Activated CD8-positive, alpha-beta T cell treated with anti-CD3 and anti-CD28 coated beads for 36 hours (primary cell): Measurements from ENCODE around the gene ASAP3. TPM values are rescaled to one million over a fixed set of nuclear protein-coding genes. Genes with fewer than 3 reads are reported as not detected.

Experiments used
- ATAC-seq: fragments of 200-7000 bp; cut with Tn5 transposase; one replicate; pipeline ENCODE4 v1.10.0; 2021; ENCODE audit warnings: mild to moderate bottlenecking, moderate library complexity
- CTCF ChIA-PET: fragments of 350-600 bp; sonication (Branson Sonifier 250); formaldehyde crosslinking; loops from one replicate; lab custom pipeline; 2021; ENCODE audit warnings: antibody characterized with exemption; lab: Charles Lee
- POLR2A ChIA-PET: fragments of 350-600 bp; sonication (Branson Sonifier 250); formaldehyde crosslinking; loops from one replicate; lab custom pipeline; 2021; ENCODE audit warnings: antibody characterized with exemption; lab: Charles Lee
- DNase-seq: peaks from one replicate; pipeline ENCODE4 v3.0.0-alpha.2; 2020
- H3K27ac Mint-ChIP-seq: one replicate; pipeline ENCODE4 v1.8.0; 2021; ENCODE audit warnings: mild to moderate bottlenecking, mixed read lengths
- H3K27me3 Mint-ChIP-seq: one replicate; pipeline ENCODE4 v1.8.0; 2021; ENCODE audit warnings: mixed read lengths
- H3K36me3 Mint-ChIP-seq: one replicate; pipeline ENCODE4 v1.8.0; 2021; ENCODE audit warnings: low read depth, mixed read lengths
- H3K4me1 Mint-ChIP-seq: one replicate; pipeline ENCODE4 v1.8.0; 2021; ENCODE audit warnings: low read depth, mixed read lengths
- H3K4me3 Mint-ChIP-seq: one replicate; pipeline ENCODE4 v1.8.0; 2021; ENCODE audit warnings: mild to moderate bottlenecking, moderate library complexity, mixed read lengths
- H3K9me3 Mint-ChIP-seq: one replicate; pipeline ENCODE4 v1.8.0; 2021; ENCODE audit warnings: mixed read lengths
- intact Hi-C: fragments of 100-400 bp; cut with micrococcal nuclease; formaldehyde crosslinking; loops from one replicate; pipeline ENCODE4 v1.10.0; 2022
- total RNA-seq, 2 experiments: library from RNA; stranded (reverse); gene quantifications; one replicate each; pipeline ENCODE4 v1.2.3, GENCODE V29; 2021
- TF ChIP-seq, protein P1 (sequence below): fragments of 200-600 bp; IDR thresholded peaks from one replicate; pipeline ENCODE4 v1.8.0; 2022; ENCODE audit warnings: antibody characterized with exemption, mild to moderate bottlenecking

The ASAP3 gene
- total RNA-seq, 2 experiments from 2014 or later, result 0.29 to 0.74 TPM

GRCh38 chr1:23392125-23392855 lies 91.7 kb downstream of the ASAP3 start:
- Mint-ChIP-seq H3K27ac (no peak overlapping the region), H3K9me3 (no peaks in the 10 kb centered on the region), H3K4me1 (peaks cover 4% of the 10 kb centered on the region), H3K4me3 (no peak overlapping the region), H3K27me3 (no peaks in the 10 kb centered on the region), H3K36me3 (no peaks in the 10 kb centered on the region)
- DNase-seq (no peak), ATAC-seq (no peak)
- intact Hi-C loops, result no loop called here
- POLR2A ChIA-PET, result no interaction called here
- TF ChIP-seq, protein P1, sequence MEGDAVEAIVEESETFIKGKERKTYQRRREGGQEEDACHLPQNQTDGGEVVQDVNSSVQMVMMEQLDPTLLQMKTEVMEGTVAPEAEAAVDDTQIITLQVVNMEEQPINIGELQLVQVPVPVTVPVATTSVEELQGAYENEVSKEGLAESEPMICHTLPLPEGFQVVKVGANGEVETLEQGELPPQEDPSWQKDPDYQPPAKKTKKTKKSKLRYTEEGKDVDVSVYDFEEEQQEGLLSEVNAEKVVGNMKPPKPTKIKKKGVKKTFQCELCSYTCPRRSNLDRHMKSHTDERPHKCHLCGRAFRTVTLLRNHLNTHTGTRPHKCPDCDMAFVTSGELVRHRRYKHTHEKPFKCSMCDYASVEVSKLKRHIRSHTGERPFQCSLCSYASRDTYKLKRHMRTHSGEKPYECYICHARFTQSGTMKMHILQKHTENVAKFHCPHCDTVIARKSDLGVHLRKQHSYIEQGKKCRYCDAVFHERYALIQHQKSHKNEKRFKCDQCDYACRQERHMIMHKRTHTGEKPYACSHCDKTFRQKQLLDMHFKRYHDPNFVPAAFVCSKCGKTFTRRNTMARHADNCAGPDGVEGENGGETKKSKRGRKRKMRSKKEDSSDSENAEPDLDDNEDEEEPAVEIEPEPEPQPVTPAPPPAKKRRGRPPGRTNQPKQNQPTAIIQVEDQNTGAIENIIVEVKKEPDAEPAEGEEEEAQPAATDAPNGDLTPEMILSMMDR, result no peak
- CTCF ChIA-PET, result interaction anchor here (1.1 kb wide), 1 partner anchor 266 kb away, joined by 3 read pairs; no protein-coding TSS in a partner anchor

DNA sequence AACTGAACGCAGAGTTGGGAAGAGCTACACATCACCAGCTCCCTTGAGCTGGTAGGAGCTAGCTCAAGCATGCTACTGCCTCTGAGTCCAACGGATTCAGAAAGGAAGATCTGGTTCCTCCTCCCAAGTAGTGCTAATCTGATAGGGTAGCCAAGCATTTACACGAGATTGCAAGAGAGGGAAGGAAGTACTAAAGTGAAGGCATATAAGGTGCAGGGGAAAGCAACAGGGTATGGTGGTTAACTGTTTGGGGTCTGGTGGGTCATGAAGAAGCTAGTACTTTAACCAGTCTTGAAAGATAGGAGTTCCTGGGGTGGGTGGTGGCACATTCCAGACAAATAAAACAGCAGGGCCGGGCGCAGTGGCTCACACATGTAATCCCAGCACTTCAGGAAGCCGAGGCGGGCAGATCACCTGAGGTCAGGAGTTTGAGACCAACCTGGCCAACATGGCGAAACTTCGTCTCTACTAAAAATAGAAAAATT lies 94.1 kb downstream of the ASAP3 start:
- ChIA-PET POLR2A (no interaction called here), CTCF (interaction anchor here (0.6 to 1.8 kb wide), 3 partner anchors 13 to 173 kb away, joined by 3 to 7 read pairs (median 3); partner anchors contain the start of gene HTR1D)
- Mint-ChIP-seq H3K4me1 (no peaks in the 10 kb centered on the region), H3K4me3 (no peak overlapping the region), H3K27ac (no peak overlapping the region), H3K9me3 (no peaks in the 10 kb centered on the region), H3K27me3 (no peaks in the 10 kb centered on the region), H3K36me3 (no peaks in the 10 kb centered on the region)
- intact Hi-C loops, result no loop called here
- ATAC-seq (no peak), DNase-seq (no peak)
- TF ChIP-seq, protein P1, result no peak

DNA sequence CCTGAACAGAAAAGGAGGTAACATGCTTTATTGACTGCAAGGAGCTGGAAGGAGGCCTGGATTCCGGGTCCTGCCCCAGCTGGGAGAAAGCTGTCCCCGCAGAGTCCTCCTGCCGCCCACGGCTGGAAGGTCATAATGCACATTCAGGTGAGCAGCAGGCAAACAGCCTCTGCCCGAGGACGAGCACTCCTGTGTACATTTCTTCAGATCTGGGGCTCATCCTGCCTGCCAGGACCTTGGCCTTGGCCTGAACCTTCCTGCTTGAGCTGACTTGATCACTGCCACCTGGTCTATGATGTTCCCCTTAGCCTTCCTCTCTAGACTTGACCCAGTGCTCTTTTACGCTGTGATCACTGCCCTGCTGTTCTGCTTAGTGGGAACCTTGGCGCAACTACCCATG lies 96.5 kb downstream of the ASAP3 start:
- ATAC-seq (no peak), DNase-seq (no peak)
- POLR2A ChIA-PET, result no interaction called here
- Mint-ChIP-seq H3K9me3 (no peaks in the 10 kb centered on the region), H3K4me3 (no peak overlapping the region), H3K4me1 (no peaks in the 10 kb centered on the region), H3K36me3 (peaks cover 1% of the 10 kb centered on the region), H3K27me3 (no peaks in the 10 kb centered on the region), H3K27ac (no peak overlapping the region)
- intact Hi-C loops, result no loop called here
- CTCF ChIA-PET, result interaction anchor here (0.6 to 2.2 kb wide), 2 partner anchors 15 to 109 kb away, joined by 3 to 9 read pairs; no protein-coding TSS in a partner anchor
- TF ChIP-seq, protein P1, result no peak

DNA sequence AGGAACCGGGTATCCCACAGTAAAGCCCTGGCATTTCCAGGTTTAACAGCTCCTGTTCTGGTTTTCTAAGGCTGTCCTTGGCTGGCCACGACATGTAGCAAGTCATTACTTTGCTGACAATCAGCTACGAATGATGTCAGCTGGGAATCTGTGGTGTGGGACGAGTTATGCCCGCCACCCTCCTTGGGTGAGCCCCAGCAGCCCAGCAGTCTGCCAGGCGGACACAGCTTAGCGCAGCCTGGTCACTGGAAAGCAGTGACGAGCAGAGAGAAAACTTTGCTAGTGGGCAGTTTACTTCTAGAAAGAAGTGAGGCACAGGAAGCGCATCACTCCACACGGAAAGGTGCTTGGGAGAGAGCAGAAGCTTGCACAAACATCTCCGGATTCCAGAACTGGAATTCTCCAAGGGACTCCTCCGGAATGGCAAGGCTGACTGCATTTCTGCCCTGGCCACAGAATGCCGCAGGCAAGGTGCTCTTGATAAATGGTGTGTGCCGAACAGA lies 98.8 kb downstream of the ASAP3 start:
- ChIA-PET POLR2A (no interaction called here), CTCF (no interaction called here)
- DNase-seq, result no peak
- intact Hi-C loops, result no loop called here
- TF ChIP-seq, protein P1, result no peak
- H3K4me3 Mint-ChIP-seq, result no peak overlapping the region
- no peak overlapping the region for H3K27ac Mint-ChIP-seq
- no peaks in the 10 kb centered on the region for H3K4me1 Mint-ChIP-seq
- peaks cover 2% of the 10 kb centered on the region for H3K36me3 Mint-ChIP-seq
- no peaks in the 10 kb centered on the region for H3K9me3 Mint-ChIP-seq
- no peaks in the 10 kb centered on the region for H3K27me3 Mint-ChIP-seq
- no peak for ATAC-seq
